GM12878 (cell line): Measurements from ENCODE around the gene STRADB. TPM values are rescaled to one million over a fixed set of nuclear protein-coding genes. Genes with fewer than 3 reads are reported as not detected.

Experiments used
- ASH2L ChIP-seq: fragments of 300-600, 200-600 bp; sonication (generic); IDR thresholded peaks from 2 replicates; pipeline ENCODE4 v1.6.1; 2017; ENCODE audit warnings: low read depth, mild to moderate bottlenecking, borderline replicate concordance
- CREB1 ChIP-seq: IDR thresholded peaks from 2 replicates; pipeline ENCODE4 v1.6.1; 2012; ENCODE audit warnings: low read depth, mild to moderate bottlenecking, inconsistent platforms
- EGR1 ChIP-seq, 2 experiments: IDR thresholded peaks; 1 replicate in 1 of 2; 2 replicates in 1 of 2; pipeline ENCODE4 v1.6.1; 2011 to 2012; ENCODE audit warnings: low read depth in 2 of 2, low read length in 2 of 2, borderline replicate concordance in 1 of 2, mild to moderate bottlenecking in 1 of 2, moderate library complexity in 1 of 2
- FOXK2 ChIP-seq: fragments of 450-650 bp; IDR thresholded peaks from 2 replicates; pipeline ENCODE4 v1.6.1; 2017; ENCODE audit warnings: mild to moderate bottlenecking, moderate library complexity
- MTA3 ChIP-seq: IDR thresholded peaks from 2 replicates; pipeline ENCODE4 v1.6.1; 2012; ENCODE audit warnings: low read length, inconsistent platforms, borderline replicate concordance
- MYC ChIP-seq: IDR thresholded peaks from 2 replicates; pipeline ENCODE4 v1.6.1; 2011; ENCODE audit warnings: mild to moderate bottlenecking, low read length, moderate library complexity, inconsistent platforms; ENCODE audit not compliant: insufficient read depth, insufficient replicate concordance, insufficient read length, severe bottlenecking
- SREBF1 ChIP-seq: IDR thresholded peaks from 2 replicates; pipeline ENCODE4 v1.6.1; 2012; ENCODE audit warnings: mild to moderate bottlenecking, low read length
- ZNF622 ChIP-seq: fragments of 450-650 bp; IDR thresholded peaks from 2 replicates; pipeline ENCODE4 v1.6.1; 2017; ENCODE audit warnings: mild to moderate bottlenecking, inconsistent platforms
- polyA plus RNA-seq, 11 experiments: library from polyadenylated mRNA; depleted of rRNA in 4 of 11; unstranded in 6 of 11; stranded (reverse) in 5 of 11; fragments of >200 nt; fragmentation: Nextera tagmentation in 4 of 11; fragmentation: Illumina TruSeq in 1 of 11; extraction: Ambion mirVana in 4 of 11; extraction: Trizol in 1 of 11; gene quantifications; 1 replicate in 1 of 11; 2 replicates in 10 of 11; pipeline versions ENCODE4 v1.2.1 to v1.2.3, GENCODE V29; 2011 to 2016; ENCODE audit warnings: inconsistent platforms in 2 of 11, missing spikeins in 2 of 11, low read depth in 1 of 11
- total RNA-seq, 4 experiments: library from RNA; depleted of rRNA in 3 of 4; stranded (reverse); fragments of >200 nt in 3 of 4; fragmentation: Illumina TruSeq in 1 of 4; extraction: Trizol in 1 of 4; gene quantifications; 2 replicates each; pipeline versions ENCODE4 v1.2.1 to v1.2.3, GENCODE V29; 2013 to 2021
- TF ChIP-seq, protein P1 (sequence below): fragments of 450-650 bp; IDR thresholded peaks from 2 replicates; pipeline ENCODE4 v1.6.1; 2017; ENCODE audit warnings: mild to moderate bottlenecking, moderate library complexity
- TF ChIP-seq, protein P2 (sequence below): fragments of 450-650 bp; formaldehyde crosslinking; IDR thresholded peaks from 2 replicates; pipeline ENCODE4 v1.4.0; 2022; ENCODE audit warnings: mild to moderate bottlenecking, moderate library complexity
- TF ChIP-seq, protein P3 (sequence below): IDR thresholded peaks from 2 replicates; pipeline ENCODE4 v1.6.1; 2011; ENCODE audit warnings: borderline replicate concordance, low read depth, mild to moderate bottlenecking, moderate library complexity, low read length; ENCODE audit not compliant: insufficient read depth, poor library complexity, severe bottlenecking

The STRADB gene
- total and polyA plus RNA-seq, 10 of the 15 experiments (the other 5 are each of a cell fraction or from before 2014, with no cell fraction given): 7.6 to 58.3 (median 32.2) TPM

DNA sequence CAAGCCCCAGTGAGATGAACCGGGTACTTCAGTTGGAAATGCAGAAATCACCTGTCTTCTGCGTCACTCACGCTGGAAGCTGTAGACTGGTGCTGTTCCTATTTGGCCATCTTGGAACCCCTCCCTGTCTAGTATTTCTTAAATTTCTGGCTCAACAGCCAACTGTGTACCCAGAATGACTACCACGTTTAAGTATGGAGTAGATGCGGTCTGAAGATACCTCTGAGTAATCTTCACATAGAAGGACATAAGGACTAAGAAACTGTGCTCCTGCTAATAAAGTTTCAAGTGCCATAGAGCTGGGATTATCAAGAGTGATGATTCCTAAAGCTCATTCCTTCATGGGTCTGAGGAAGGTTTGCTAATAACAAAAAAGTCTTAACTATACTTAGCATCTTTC is 20.7 kb upstream of the STRADB start (continued):
- TF ChIP-seq, protein P1, sequence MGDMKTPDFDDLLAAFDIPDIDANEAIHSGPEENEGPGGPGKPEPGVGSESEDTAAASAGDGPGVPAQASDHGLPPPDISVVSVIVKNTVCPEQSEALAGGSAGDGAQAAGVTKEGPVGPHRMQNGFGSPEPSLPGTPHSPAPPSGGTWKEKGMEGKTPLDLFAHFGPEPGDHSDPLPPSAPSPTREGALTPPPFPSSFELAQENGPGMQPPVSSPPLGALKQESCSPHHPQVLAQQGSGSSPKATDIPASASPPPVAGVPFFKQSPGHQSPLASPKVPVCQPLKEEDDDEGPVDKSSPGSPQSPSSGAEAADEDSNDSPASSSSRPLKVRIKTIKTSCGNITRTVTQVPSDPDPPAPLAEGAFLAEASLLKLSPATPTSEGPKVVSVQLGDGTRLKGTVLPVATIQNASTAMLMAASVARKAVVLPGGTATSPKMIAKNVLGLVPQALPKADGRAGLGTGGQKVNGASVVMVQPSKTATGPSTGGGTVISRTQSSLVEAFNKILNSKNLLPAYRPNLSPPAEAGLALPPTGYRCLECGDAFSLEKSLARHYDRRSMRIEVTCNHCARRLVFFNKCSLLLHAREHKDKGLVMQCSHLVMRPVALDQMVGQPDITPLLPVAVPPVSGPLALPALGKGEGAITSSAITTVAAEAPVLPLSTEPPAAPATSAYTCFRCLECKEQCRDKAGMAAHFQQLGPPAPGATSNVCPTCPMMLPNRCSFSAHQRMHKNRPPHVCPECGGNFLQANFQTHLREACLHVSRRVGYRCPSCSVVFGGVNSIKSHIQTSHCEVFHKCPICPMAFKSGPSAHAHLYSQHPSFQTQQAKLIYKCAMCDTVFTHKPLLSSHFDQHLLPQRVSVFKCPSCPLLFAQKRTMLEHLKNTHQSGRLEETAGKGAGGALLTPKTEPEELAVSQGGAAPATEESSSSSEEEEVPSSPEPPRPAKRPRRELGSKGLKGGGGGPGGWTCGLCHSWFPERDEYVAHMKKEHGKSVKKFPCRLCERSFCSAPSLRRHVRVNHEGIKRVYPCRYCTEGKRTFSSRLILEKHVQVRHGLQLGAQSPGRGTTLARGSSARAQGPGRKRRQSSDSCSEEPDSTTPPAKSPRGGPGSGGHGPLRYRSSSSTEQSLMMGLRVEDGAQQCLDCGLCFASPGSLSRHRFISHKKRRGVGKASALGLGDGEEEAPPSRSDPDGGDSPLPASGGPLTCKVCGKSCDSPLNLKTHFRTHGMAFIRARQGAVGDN: no peak
- no peak for TF ChIP-seq MYC
- no peak for TF ChIP-seq MTA3
- no peak for TF ChIP-seq ASH2L
- no peak for TF ChIP-seq EGR1 (IDR thresholded peaks at IDR 0.05; ENCODE audit: borderline replicate concordance in 1 of 2, low read depth in 2 of 2, low read length in 2 of 2)
- no peak for TF ChIP-seq SREBF1
- TF ChIP-seq FOXK2: no peak
- TF ChIP-seq, protein P2, sequence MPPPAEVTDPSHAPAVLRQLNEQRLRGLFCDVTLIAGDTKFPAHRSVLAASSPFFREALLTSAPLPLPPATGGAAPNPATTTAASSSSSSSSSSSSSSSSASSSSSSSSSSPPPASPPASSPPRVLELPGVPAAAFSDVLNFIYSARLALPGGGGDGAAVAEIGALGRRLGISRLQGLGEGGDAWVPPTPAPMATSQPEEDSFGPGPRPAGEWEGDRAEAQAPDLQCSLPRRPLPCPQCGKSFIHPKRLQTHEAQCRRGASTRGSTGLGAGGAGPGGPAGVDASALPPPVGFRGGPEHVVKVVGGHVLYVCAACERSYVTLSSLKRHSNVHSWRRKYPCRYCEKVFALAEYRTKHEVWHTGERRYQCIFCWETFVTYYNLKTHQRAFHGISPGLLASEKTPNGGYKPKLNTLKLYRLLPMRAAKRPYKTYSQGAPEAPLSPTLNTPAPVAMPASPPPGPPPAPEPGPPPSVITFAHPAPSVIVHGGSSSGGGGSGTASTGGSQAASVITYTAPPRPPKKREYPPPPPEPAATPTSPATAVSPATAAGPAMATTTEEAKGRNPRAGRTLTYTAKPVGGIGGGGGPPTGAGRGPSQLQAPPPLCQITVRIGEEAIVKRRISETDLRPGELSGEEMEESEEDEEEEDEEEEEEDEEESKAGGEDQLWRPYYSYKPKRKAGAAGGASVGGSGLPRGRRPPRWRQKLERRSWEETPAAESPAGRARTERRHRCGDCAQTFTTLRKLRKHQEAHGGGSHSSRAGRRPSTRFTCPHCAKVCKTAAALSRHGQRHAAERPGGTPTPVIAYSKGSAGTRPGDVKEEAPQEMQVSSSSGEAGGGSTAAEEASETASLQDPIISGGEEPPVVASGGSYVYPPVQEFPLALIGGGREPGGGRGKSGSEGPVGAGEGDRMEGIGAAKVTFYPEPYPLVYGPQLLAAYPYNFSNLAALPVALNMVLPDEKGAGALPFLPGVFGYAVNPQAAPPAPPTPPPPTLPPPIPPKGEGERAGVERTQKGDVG: no peak
- TF ChIP-seq, protein P3, sequence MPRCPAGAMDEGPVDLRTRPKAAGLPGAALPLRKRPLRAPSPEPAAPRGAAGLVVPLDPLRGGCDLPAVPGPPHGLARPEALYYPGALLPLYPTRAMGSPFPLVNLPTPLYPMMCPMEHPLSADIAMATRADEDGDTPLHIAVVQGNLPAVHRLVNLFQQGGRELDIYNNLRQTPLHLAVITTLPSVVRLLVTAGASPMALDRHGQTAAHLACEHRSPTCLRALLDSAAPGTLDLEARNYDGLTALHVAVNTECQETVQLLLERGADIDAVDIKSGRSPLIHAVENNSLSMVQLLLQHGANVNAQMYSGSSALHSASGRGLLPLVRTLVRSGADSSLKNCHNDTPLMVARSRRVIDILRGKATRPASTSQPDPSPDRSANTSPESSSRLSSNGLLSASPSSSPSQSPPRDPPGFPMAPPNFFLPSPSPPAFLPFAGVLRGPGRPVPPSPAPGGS: no peak
- TF ChIP-seq CREB1: no peak
- TF ChIP-seq ZNF622: no peak
